HG03354 (cell line): Measurements from ENCODE around the gene BTRC.
"Not testable (repeated sequence)": the region's sequence is repeated elsewhere in the genome, so short reads cannot be mapped to it uniquely, and the experiment has no call there.

Experiments
- ATAC-seq: cut with Tn5 transposase; IDR thresholded peaks from one replicate; pipeline ENCODE4 v1.9.1; 2021; ENCODE audit warnings: mild to moderate bottlenecking; ENCODE audit not compliant: unreplicated experiment, poor library complexity, severe bottlenecking

Gene BTRC

GRCh38 chr10:101337836-101338235, 16.1 kb upstream of the BTRC start:
- no peak for ATAC-seq

GRCh38 chr10:101341438-101341837, 12.5 kb upstream of the BTRC start:
- no peak for ATAC-seq

- no peak for ATAC-seq
Measured at GRCh38 chr10:101346177-101346576, 7.8 kb upstream of the BTRC start.

- ATAC-seq = no peak
Measured at GRCh38 chr10:101351017-101351416, 2.9 kb upstream of the BTRC start.

GRCh38 chr10:101351477-101351876, 2.5 kb upstream of the BTRC start:
- ATAC-seq = no peak

GRCh38 chr10:101352857-101353256, 1.1 kb upstream of the BTRC start:
- not testable (repeated sequence) for ATAC-seq

GRCh38 chr10:101354328-101355071, 535 bp downstream of the BTRC start:
- peak; percentile 12 for ATAC-seq

- ATAC-seq = no peak
Measured at GRCh38 chr10:101355072-101355706, 1.2 kb downstream of the BTRC start.

- no peak for ATAC-seq
Measured at GRCh38 chr10:101356132-101356531, 2.2 kb downstream of the BTRC start.

- no peak for ATAC-seq
Measured at GRCh38 chr10:101357958-101358357, 4.0 kb downstream of the BTRC start.

GRCh38 chr10:101358706-101359300, 4.8 kb downstream of the BTRC start:
- ATAC-seq = no peak

- ATAC-seq = not testable (repeated sequence)
Measured at GRCh38 chr10:101360090-101360489, 6.1 kb downstream of the BTRC start.

- ATAC-seq = not testable (repeated sequence)
Measured at GRCh38 chr10:101360841-101361240, 6.9 kb downstream of the BTRC start.

- ATAC-seq = no peak
Measured at GRCh38 chr10:101363850-101364400, 10.0 kb downstream of the BTRC start.

- no peak for ATAC-seq
Measured at GRCh38 chr10:101364721-101365120, 10.8 kb downstream of the BTRC start.

- ATAC-seq = no peak
Measured at GRCh38 chr10:101367569-101368453, 13.8 kb downstream of the BTRC start.

- no peak for ATAC-seq
Measured at GRCh38 chr10:101373063-101373462, 19.1 kb downstream of the BTRC start.

GRCh38 chr10:101373993-101374392, 20.0 kb downstream of the BTRC start:
- ATAC-seq = not testable (repeated sequence)

GRCh38 chr10:101375076-101375475, 21.1 kb downstream of the BTRC start:
- ATAC-seq = no peak
